ENCODE measurements around the gene DHRS3.

The DHRS3 gene

DNA sequence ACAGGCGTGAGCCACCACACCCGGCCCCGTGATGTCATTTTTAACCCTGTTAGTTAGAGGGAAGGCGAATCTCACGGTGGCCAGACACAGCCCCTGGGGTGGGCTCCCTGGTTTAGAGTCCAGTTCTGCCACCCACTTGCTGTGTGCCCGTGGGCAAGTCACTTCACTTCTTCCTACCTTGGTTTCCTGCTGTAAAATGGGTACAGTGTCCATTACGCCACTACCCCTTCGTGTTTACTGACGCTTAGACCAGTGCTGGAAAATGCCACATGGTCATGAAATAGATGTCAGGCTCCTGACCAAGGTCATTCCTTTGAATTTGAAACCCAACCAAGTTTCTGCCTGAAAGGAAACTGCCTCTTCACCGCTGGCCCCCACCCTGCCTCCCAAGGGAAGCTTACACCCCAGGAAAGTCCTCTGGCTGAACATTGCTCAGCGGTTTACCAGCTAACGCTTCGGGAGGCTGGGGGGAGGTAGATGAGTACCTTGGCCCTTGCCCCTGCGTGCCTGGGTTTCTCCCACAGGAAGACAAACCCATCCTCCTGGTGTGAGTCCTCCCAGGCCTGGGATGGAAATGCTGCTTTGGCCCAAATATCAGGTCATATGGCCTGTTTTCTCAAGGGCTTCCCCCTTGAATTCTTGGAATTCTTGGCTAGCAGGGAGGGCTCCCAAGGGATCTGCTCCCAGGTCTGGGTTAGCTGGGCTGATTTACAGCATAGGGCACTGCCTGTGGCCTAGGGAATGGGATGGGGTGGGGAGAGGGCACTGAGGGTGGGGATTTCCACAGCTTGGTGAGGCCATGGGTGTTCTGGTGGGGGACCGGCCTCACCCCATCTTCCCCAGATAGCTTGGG lies 18.3 kb upstream of the DHRS3 start:
- no peak for DNase-seq

DNA sequence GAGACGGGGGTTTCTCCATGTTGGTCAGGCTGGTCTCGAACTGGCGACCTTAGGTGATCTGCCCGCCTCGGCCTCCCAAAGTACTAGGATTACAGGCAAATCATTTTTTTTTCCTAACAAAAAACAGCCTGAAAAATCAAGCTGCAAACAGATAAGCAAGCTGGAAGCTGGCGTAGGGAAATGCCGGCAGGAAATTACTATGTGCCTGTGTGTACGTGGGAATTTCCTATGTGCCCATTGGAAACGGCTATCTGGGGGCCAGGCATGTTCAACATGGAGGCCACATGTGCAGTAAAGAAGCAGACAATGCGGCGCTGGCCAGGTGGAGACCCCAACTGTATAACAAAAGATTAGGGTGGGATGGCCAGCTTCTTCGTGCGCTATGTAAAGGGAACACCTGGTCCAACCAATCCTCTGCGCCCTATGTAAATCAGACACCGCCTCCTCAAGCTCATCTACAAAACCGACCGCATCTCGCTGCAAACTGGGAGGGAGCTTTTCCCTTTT lies 16.7 kb upstream of the DHRS3 start:
- DNase-seq: no peak

GRCh38 chr1:12634156-12634555 lies 16.1 kb upstream of the DHRS3 start:
- no peak for DNase-seq

GRCh38 chr1:12631571-12631970 lies 13.6 kb upstream of the DHRS3 start:
- DNase-seq: no peak

DNA sequence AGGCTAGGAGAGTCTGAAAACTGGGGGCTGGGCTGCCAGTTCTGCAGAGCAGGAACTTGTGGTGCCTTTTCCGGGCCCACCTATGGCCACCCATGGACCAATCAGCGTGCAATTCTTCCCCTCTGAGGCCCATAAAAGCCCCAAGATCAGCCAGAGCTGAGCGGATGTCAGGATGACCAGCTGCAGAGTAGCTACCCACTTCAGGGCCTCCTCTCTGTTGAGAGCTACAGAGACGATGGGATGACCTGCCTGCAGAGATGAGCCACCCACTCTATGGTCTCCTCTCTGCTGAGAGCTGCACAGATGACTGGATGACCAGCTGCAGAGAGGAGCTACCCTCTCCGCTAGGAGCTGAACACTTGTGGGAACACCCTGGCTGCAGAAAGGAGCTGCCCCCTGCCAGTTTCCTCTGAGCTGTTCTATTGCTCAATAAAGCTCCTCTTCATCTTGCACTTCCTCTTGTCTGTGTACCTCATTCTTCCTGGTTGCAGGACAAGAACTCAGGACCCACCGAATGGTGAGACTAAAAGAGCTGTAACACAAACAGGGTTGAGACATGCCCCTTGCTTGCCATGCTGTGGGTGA lies 13.0 kb upstream of the DHRS3 start:
- no peak for DNase-seq

GRCh38 chr1:12629985-12630760 lies 12.2 kb upstream of the DHRS3 start:
- DNase-seq: no peak

- no peak for DNase-seq
These were observed 11.5 kb upstream of the DHRS3 start for GRCh38 chr1:12629511-12629956.

GRCh38 chr1:12627296-12627695 lies 9.3 kb upstream of the DHRS3 start:
- DNase-seq: no peak

DNA sequence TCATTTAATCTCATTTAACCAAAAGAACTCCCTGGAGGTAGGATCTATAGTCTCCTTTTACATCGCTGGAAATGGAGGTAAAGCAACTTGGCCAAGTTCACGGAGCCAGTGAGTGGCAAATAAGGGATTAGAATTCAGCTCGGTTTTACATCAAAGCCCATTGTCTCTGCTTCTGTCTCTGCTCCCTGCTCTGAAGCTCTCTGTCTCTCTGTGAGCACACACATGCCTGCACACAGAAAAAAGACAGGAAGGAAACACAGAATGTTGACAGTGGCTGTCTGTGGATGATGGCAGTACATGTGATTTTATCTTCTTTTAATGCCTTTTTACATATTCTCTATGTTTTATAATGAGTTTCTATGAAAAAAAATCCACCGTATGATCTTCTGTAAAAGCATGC lies 8.9 kb upstream of the DHRS3 start:
- no peak for DNase-seq

GRCh38 chr1:12625276-12625675 lies 7.3 kb upstream of the DHRS3 start:
- DNase-seq: no peak

- DNase-seq: no peak
These were observed 4.5 kb upstream of the DHRS3 start for GRCh38 chr1:12622506-12622905.

GRCh38 chr1:12621346-12622335 lies 3.6 kb upstream of the DHRS3 start:
- no peak for DNase-seq

DNA sequence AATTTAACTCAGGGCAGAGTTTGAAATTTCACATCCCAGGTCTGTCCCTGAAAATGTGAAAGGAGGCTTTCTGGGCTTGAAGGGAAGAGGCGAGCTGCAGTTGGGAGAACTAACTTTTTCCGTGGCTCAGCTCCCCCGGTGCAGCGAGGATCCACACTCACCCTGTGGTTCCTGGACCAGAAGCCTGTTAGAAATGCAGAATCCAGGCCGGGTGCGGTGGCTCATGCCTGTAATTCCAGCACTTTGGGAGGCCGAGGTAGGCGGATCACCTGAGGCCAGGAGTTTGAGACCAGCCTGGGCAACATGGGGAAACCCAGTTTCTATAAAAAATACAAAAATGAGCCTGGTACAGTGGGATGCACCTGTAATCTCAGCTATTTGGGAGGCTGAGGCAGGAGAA lies 2.9 kb upstream of the DHRS3 start:
- DNase-seq: no peak

DNA sequence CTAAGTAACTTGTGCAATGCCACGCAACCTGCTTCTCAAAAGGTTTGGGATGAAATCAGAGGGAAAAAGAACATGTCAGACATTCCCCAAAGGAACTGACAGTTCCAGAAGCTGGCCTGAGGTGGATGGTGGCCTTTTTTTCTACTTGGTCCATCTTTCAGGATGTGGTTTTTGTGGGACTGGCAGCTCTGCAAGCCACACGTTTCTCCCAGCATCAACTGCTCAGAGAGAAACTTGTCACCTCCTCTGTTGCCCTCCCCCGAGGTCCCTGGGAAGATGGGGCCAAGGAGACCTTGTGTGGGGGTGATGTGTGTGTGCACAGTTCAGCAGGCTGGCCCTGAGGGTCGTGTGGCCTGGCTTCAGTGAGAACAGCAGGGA lies 2.5 kb upstream of the DHRS3 start:
- DNase-seq: no peak

- no peak for DNase-seq
These were observed 1.9 kb upstream of the DHRS3 start for GRCh38 chr1:12619792-12620487.

DNA sequence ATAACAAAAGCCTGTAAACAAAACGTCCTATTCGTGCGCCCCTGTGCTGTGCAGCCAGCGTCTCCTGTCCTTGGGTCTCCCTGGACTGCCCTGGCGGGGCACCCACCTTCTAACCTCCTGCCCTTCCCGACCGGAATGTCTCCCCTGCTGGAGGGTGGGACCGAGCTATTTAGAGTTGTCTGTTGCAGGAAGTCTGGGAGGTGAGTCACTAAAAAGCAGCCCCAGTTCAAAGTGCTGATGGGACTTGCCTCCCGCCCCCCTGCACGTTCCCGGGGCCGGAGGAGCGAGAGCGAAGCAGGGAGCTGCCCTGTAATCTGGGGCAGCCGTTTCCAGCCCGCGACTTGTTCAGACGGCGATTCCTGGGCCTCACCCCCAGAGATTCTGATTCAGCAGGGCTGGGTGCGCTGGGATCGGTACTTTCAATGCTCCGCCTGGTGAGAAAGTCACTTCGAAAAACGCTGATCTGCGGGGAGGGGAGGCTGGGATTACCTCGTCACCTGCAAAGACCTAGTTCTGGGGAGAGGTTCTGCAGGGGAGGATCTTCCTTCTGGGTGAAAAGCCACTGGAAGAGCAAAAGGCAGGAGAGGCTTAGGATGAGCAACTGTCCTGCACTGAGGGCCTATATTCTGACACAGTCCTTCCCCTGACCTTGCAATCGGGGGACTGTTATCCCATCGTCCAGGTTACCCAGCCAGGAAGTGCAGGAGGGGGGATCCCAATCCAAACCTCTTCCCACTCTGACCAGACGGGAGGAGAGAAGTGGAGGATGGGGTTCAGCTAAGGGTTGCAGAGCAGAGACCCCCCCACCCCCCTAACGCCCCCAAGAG lies 1.2 kb upstream of the DHRS3 start:
- no peak for DNase-seq

- no peak for DNase-seq
These were observed 603 bp upstream of the DHRS3 start for GRCh38 chr1:12618661-12618964.

- no peak for DNase-seq
These were observed 504 bp downstream of the DHRS3 start for GRCh38 chr1:12617511-12617900.

DNA sequence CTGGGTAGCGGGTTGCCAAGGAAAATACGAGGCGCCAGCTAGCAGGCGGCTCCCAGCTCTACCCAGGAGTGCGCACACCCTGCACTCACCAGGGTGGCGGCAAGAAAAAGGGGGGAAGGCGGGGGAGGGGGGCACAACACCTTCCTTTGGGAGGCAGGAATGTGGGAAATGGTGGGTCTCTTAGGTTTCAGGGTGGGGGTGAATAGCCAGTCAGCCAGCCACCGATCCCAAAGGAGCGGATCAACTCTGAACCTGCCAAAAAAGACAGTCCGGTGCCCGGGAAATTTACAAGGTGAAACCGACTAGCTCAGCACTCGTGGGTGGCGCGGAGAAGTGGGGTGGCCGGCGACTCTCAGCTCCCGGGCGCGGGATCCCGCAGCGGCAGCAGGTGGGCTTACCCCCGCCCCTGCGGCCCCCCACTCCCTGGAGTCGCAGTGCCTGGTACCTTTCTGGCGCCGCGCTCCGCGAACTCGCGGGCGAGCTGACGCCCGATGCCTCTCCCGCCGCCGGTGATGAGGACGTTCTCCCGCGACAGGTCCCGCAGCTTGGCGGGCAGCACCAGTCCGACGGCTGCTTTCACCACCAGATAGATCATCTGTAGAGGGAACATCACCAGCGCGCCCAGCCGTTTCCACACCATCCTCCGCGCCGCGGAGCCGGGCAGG lies 1.2 kb downstream of the DHRS3 start:
- no peak for DNase-seq

Data from NCI-H774 (cell line).